Measurements from ENCODE around the gene ADCY2. TPM values are rescaled to one million over a fixed set of nuclear protein-coding genes. Genes with fewer than 3 reads are reported as not detected.

The ADCY2 gene
- polyA plus RNA-seq, 1 donor (not counting 4 experiments of a cell fraction or from before 2014, with no cell fraction given): 0.13 TPM

DNA sequence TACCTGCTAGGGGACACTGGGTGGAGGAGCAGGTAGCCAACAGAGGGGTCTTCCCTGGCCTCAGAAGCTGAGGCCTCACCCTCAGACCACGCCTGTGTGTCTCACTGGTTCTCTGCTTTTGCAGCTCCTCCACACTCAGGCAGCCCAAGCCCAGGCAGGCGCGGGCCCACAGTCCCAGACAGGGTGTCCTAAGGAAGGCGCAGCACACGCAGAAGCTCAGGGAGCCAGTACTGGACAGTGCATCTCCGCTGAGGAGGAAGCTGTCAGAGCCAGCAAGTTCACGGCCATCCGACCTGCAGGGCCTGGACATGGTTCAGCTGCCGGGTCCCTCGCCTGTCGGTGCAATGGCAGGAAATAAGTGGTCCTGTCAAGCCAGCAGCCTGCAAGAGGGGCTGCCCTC is 429.7 kb downstream of the ADCY2 start:
- Histone ChIP-seq H3K9me1 (ENCODE audit: control insufficient read depth, extremely low read depth, insufficient read depth, low read length) (no peaks in the 10 kb centered on the region), H3K27me3 (ENCODE audit: control insufficient read depth, extremely low read depth, insufficient read depth, low read length) (no peaks in the 10 kb centered on the region), H3K4me1 (ENCODE audit: control insufficient read depth, extremely low read depth, insufficient read depth, low read length) (no peaks in the 10 kb centered on the region), H3K9ac (ENCODE audit: control insufficient read depth, extremely low read depth, insufficient read depth, low read length) (no peak overlapping the region), H4K20me1 (ENCODE audit: control insufficient read depth, extremely low read depth, insufficient read depth, low read length) (no peaks in the 10 kb centered on the region), H3K4me3 (ENCODE audit: control insufficient read depth in 2 of 3, extremely low read depth in 1 of 3, insufficient read depth in 2 of 3, low read depth in 1 of 3, low read length in 3 of 3) (no peak overlapping the region), H3K27ac (ENCODE audit: control insufficient read depth, insufficient read depth, low read length) (no peak overlapping the region), H3K36me3 (ENCODE audit: control insufficient read depth in 2 of 2, extremely low read depth in 1 of 2, insufficient read depth in 2 of 2, low read length in 2 of 2) (no peaks in the 10 kb centered on the region), H3K79me2 (ENCODE audit: control insufficient read depth, insufficient read depth, low read length) (no peaks in the 10 kb centered on the region), H3K9me3 (ENCODE audit: control insufficient read depth, low read depth, low read length) (no peaks in the 10 kb centered on the region), H2AFZ (ENCODE audit: control insufficient read depth, low read length) (no peak overlapping the region), H3K4me2 (ENCODE audit: control insufficient read depth, extremely low read depth, insufficient read depth, low read depth, low read length) (no peak overlapping the region)
- FAIRE-seq: no peak
- dilution Hi-C loops (cut with MboI; ENCODE audit: extremely low pct_ligation_motif_present, low sequenced_read_pairs): no loop called here
- no peak for DNase-seq (ENCODE audit: low read depth, low spot score)
- TF ChIP-seq, protein P1, sequence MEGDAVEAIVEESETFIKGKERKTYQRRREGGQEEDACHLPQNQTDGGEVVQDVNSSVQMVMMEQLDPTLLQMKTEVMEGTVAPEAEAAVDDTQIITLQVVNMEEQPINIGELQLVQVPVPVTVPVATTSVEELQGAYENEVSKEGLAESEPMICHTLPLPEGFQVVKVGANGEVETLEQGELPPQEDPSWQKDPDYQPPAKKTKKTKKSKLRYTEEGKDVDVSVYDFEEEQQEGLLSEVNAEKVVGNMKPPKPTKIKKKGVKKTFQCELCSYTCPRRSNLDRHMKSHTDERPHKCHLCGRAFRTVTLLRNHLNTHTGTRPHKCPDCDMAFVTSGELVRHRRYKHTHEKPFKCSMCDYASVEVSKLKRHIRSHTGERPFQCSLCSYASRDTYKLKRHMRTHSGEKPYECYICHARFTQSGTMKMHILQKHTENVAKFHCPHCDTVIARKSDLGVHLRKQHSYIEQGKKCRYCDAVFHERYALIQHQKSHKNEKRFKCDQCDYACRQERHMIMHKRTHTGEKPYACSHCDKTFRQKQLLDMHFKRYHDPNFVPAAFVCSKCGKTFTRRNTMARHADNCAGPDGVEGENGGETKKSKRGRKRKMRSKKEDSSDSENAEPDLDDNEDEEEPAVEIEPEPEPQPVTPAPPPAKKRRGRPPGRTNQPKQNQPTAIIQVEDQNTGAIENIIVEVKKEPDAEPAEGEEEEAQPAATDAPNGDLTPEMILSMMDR (optimal IDR thresholded peaks at IDR 0.05 in 1 of 3, IDR thresholded peaks at IDR 0.05 in 1 of 3, conservative IDR thresholded peaks at IDR 0.05 in 1 of 3; ENCODE audit: extremely low read depth in 1 of 3, insufficient read depth in 2 of 3, low read length in 3 of 3): no peak
- TF ChIP-seq EZH2 (IDR thresholded peaks at IDR 0.05; ENCODE audit: low read length): no peak

DNA sequence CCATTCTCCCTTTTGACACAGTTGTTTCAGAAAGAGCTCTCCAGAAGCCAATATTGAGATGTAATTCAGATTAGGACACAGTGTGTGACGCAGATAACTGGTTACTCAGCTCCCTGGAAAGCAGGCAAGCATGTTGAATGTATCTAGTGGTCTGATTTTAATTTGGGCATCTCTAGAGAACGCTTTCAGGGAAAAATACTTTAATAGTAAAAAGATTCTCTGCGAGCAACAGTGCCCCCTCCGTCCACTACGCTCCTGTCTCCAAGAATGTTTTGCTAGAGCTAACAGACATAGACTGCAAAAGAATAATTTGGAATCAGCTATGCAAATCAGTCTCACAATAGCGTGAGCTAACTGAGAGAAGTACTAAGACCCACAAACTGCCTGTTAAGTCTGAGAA is 431.7 kb downstream of the ADCY2 start:
- Histone ChIP-seq H4K20me1 (ENCODE audit: control insufficient read depth, extremely low read depth, insufficient read depth, low read length) (no peaks in the 10 kb centered on the region), H3K4me3 (ENCODE audit: control insufficient read depth in 2 of 3, extremely low read depth in 1 of 3, insufficient read depth in 2 of 3, low read depth in 1 of 3, low read length in 3 of 3) (no peak overlapping the region), H3K4me1 (ENCODE audit: control insufficient read depth, extremely low read depth, insufficient read depth, low read length) (no peaks in the 10 kb centered on the region), H3K4me2 (ENCODE audit: control insufficient read depth, extremely low read depth, insufficient read depth, low read depth, low read length) (no peak overlapping the region), H3K27me3 (ENCODE audit: control insufficient read depth, extremely low read depth, insufficient read depth, low read length) (no peaks in the 10 kb centered on the region), H2AFZ (ENCODE audit: control insufficient read depth, low read length) (no peak overlapping the region), H3K9me1 (ENCODE audit: control insufficient read depth, extremely low read depth, insufficient read depth, low read length) (no peaks in the 10 kb centered on the region), H3K36me3 (ENCODE audit: control insufficient read depth in 2 of 2, extremely low read depth in 1 of 2, insufficient read depth in 2 of 2, low read length in 2 of 2) (no peaks in the 10 kb centered on the region), H3K9me3 (ENCODE audit: control insufficient read depth, low read depth, low read length) (no peaks in the 10 kb centered on the region), H3K27ac (ENCODE audit: control insufficient read depth, insufficient read depth, low read length) (no peak overlapping the region), H3K79me2 (ENCODE audit: control insufficient read depth, insufficient read depth, low read length) (no peaks in the 10 kb centered on the region), H3K9ac (ENCODE audit: control insufficient read depth, extremely low read depth, insufficient read depth, low read length) (no peak overlapping the region)
- no peak for DNase-seq (ENCODE audit: low read depth, low spot score)
- dilution Hi-C loops (cut with MboI; ENCODE audit: extremely low pct_ligation_motif_present, low sequenced_read_pairs): no loop called here
- FAIRE-seq: no peak
- no peak for TF ChIP-seq EZH2 (IDR thresholded peaks at IDR 0.05; ENCODE audit: low read length)

DNA sequence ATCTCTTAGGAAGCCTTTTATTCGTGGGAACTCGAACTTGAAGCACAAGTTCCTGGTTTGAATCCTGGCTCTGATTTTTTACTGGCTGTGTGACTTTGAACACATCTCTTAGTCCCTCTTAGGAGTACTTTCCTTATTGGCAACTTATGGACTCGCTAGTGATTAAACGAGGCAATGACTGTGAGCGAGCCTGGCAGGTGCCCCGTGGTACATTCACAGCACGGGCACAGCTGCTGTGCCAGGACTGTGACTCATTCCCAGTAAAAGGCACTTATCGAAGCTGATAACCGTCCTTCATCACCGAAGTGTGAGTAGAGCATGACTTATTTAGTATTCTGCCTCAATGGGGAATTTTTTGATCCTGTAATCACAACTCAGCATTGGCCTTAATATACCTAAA is 432.3 kb downstream of the ADCY2 start:
- Histone ChIP-seq H3K9me1 (ENCODE audit: control insufficient read depth, extremely low read depth, insufficient read depth, low read length) (no peaks in the 10 kb centered on the region), H3K9me3 (ENCODE audit: control insufficient read depth, low read depth, low read length) (no peaks in the 10 kb centered on the region), H3K4me2 (ENCODE audit: control insufficient read depth, extremely low read depth, insufficient read depth, low read depth, low read length) (no peak overlapping the region), H4K20me1 (ENCODE audit: control insufficient read depth, extremely low read depth, insufficient read depth, low read length) (no peaks in the 10 kb centered on the region), H2AFZ (ENCODE audit: control insufficient read depth, low read length) (no peak overlapping the region), H3K4me1 (ENCODE audit: control insufficient read depth, extremely low read depth, insufficient read depth, low read length) (no peaks in the 10 kb centered on the region), H3K36me3 (ENCODE audit: control insufficient read depth in 2 of 2, extremely low read depth in 1 of 2, insufficient read depth in 2 of 2, low read length in 2 of 2) (no peaks in the 10 kb centered on the region), H3K4me3 (ENCODE audit: control insufficient read depth in 2 of 3, extremely low read depth in 1 of 3, insufficient read depth in 2 of 3, low read depth in 1 of 3, low read length in 3 of 3) (no peak overlapping the region), H3K9ac (ENCODE audit: control insufficient read depth, extremely low read depth, insufficient read depth, low read length) (no peak overlapping the region), H3K27me3 (ENCODE audit: control insufficient read depth, extremely low read depth, insufficient read depth, low read length) (no peaks in the 10 kb centered on the region), H3K79me2 (ENCODE audit: control insufficient read depth, insufficient read depth, low read length) (no peaks in the 10 kb centered on the region), H3K27ac (ENCODE audit: control insufficient read depth, insufficient read depth, low read length) (no peak overlapping the region)
- TF ChIP-seq, protein P1 (optimal IDR thresholded peaks at IDR 0.05 in 1 of 3, IDR thresholded peaks at IDR 0.05 in 1 of 3, conservative IDR thresholded peaks at IDR 0.05 in 1 of 3; ENCODE audit: extremely low read depth in 1 of 3, insufficient read depth in 2 of 3, low read length in 3 of 3): no peak
- no peak for TF ChIP-seq EZH2 (IDR thresholded peaks at IDR 0.05; ENCODE audit: low read length)
- FAIRE-seq (no peak), DNase-seq (ENCODE audit: low read depth, low spot score) (no peak)
- dilution Hi-C loops (cut with MboI; ENCODE audit: extremely low pct_ligation_motif_present, low sequenced_read_pairs): no loop called here

Data from keratinocyte (primary cell).